ENCODE data around the gene SMYD1. TPM values are rescaled to one million over a fixed set of nuclear protein-coding genes. Genes with fewer than 3 reads are reported as not detected.

The SMYD1 gene
- polyA plus RNA-seq, 1 donor from 2014 or later: not detected

GRCh38 chr2:88098558-88098900 is 30.9 kb downstream of the SMYD1 start:
- H3K27ac ChIP-seq (ENCODE audit: low read length): no peak overlapping the region
- no peaks in the 10 kb centered on the region for H3K9me3 ChIP-seq (ENCODE audit: low read length)
- H3K9me2 ChIP-seq (ENCODE audit: insufficient read depth, low read length): no peaks in the 10 kb centered on the region
- H3K4me3 ChIP-seq (ENCODE audit: low read length): no peak overlapping the region
- no peaks in the 10 kb centered on the region for H3K79me2 ChIP-seq (replicated peaks; ENCODE audit: insufficient read depth, low read length)
- H3K27me3 ChIP-seq (ENCODE audit: insufficient read depth, low read depth, low read length): no peaks in the 10 kb centered on the region
- no peak overlapping the region for H2AFZ ChIP-seq (ENCODE audit: low read depth, low read length)
- no peaks in the 10 kb centered on the region for H3K36me3 ChIP-seq (ENCODE audit: insufficient read depth, low read length)
- H4K20me1 ChIP-seq (ENCODE audit: insufficient read depth): no peaks in the 10 kb centered on the region
- H3K4me2 ChIP-seq (ENCODE audit: low read length): no peak overlapping the region
- no peaks in the 10 kb centered on the region for H3F3A ChIP-seq (ENCODE audit: insufficient read depth, low read length, poor library complexity, severe bottlenecking)
- TF ChIP-seq RAD21 (conservative IDR thresholded peaks at IDR 0.05): no peak
- TF ChIP-seq TAF1 (IDR thresholded peaks at IDR 0.05; ENCODE audit: low read depth): no peak
- TF ChIP-seq POLR2AphosphoS5 (IDR thresholded peaks at IDR 0.05): no peak
- no peak for TF ChIP-seq SMC3 (conservative IDR thresholded peaks at IDR 0.05; ENCODE audit: poor library complexity)
- TF ChIP-seq, protein P1, sequence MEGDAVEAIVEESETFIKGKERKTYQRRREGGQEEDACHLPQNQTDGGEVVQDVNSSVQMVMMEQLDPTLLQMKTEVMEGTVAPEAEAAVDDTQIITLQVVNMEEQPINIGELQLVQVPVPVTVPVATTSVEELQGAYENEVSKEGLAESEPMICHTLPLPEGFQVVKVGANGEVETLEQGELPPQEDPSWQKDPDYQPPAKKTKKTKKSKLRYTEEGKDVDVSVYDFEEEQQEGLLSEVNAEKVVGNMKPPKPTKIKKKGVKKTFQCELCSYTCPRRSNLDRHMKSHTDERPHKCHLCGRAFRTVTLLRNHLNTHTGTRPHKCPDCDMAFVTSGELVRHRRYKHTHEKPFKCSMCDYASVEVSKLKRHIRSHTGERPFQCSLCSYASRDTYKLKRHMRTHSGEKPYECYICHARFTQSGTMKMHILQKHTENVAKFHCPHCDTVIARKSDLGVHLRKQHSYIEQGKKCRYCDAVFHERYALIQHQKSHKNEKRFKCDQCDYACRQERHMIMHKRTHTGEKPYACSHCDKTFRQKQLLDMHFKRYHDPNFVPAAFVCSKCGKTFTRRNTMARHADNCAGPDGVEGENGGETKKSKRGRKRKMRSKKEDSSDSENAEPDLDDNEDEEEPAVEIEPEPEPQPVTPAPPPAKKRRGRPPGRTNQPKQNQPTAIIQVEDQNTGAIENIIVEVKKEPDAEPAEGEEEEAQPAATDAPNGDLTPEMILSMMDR (IDR thresholded peaks at IDR 0.05; ENCODE audit: poor library complexity, severe bottlenecking): no peak
- TF ChIP-seq EP300 (conservative IDR thresholded peaks at IDR 0.05; ENCODE audit: poor library complexity, severe bottlenecking): no peak
- no peak for TF ChIP-seq EZH2 (IDR thresholded peaks at IDR 0.05; ENCODE audit: borderline replicate concordance, insufficient read depth, low read length, poor library complexity, severe bottlenecking)
- TF ChIP-seq MXI1 (conservative IDR thresholded peaks at IDR 0.05; ENCODE audit: poor library complexity, severe bottlenecking): no peak
- TF ChIP-seq, protein P2, sequence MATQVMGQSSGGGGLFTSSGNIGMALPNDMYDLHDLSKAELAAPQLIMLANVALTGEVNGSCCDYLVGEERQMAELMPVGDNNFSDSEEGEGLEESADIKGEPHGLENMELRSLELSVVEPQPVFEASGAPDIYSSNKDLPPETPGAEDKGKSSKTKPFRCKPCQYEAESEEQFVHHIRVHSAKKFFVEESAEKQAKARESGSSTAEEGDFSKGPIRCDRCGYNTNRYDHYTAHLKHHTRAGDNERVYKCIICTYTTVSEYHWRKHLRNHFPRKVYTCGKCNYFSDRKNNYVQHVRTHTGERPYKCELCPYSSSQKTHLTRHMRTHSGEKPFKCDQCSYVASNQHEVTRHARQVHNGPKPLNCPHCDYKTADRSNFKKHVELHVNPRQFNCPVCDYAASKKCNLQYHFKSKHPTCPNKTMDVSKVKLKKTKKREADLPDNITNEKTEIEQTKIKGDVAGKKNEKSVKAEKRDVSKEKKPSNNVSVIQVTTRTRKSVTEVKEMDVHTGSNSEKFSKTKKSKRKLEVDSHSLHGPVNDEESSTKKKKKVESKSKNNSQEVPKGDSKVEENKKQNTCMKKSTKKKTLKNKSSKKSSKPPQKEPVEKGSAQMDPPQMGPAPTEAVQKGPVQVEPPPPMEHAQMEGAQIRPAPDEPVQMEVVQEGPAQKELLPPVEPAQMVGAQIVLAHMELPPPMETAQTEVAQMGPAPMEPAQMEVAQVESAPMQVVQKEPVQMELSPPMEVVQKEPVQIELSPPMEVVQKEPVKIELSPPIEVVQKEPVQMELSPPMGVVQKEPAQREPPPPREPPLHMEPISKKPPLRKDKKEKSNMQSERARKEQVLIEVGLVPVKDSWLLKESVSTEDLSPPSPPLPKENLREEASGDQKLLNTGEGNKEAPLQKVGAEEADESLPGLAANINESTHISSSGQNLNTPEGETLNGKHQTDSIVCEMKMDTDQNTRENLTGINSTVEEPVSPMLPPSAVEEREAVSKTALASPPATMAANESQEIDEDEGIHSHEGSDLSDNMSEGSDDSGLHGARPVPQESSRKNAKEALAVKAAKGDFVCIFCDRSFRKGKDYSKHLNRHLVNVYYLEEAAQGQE (IDR thresholded peaks at IDR 0.05; ENCODE audit: borderline replicate concordance): no peak
- no peak overlapping the region for H3K9ac ChIP-seq (ENCODE audit: low read length)

DNA sequence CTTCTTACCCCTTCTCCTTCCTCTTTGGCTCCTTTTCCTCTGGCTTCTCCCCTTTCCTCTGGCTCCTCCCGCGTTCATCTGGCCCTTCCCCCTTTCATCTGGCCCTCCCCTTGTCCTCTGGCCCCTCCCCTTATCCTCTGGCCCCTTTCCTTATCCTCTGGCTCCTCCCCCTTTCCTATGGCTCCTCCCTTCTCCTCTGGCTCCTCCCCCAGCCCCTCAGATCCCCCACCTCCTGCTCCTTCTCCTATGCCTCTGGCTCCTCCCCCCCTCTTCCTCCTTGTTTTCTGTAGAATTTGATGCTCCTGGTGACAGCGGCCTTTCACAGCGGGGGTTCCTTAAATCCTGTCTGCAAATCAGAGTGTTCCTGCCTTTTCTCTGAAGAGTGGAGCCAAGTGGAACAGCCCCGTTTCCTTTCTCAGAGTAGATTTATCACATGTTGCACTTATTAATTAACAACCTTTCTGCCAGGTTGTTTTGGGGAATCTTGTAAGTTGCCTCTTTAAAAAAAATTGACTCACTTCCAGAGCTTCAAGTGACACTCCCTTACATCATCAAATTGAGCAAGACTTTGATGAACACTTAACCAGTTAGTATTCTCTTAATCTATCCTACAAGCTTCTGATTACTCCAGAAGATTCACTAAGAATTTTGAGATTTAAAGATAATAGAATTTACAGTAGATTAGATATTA is 32.3 kb downstream of the SMYD1 start:
- Histone ChIP-seq H3K4me2 (ENCODE audit: low read length) (no peak overlapping the region), H3K9ac (ENCODE audit: low read length) (no peak overlapping the region), H3K9me3 (ENCODE audit: low read length) (no peaks in the 10 kb centered on the region), H3K79me2 (replicated peaks; ENCODE audit: insufficient read depth, low read length) (no peaks in the 10 kb centered on the region), H3K27me3 (ENCODE audit: insufficient read depth, low read depth, low read length) (no peaks in the 10 kb centered on the region), H2AFZ (ENCODE audit: low read depth, low read length) (no peak overlapping the region), H3K27ac (ENCODE audit: low read length) (no peak overlapping the region), H3K4me3 (ENCODE audit: low read length) (no peak overlapping the region), H3F3A (ENCODE audit: insufficient read depth, low read length, poor library complexity, severe bottlenecking) (no peaks in the 10 kb centered on the region), H3K36me3 (ENCODE audit: insufficient read depth, low read length) (no peaks in the 10 kb centered on the region), H4K20me1 (ENCODE audit: insufficient read depth) (no peaks in the 10 kb centered on the region), H3K9me2 (ENCODE audit: insufficient read depth, low read length) (no peaks in the 10 kb centered on the region)
- TF ChIP-seq RAD21 (conservative IDR thresholded peaks at IDR 0.05): no peak
- no peak for TF ChIP-seq TAF1 (IDR thresholded peaks at IDR 0.05; ENCODE audit: low read depth)
- TF ChIP-seq, protein P1 (IDR thresholded peaks at IDR 0.05; ENCODE audit: poor library complexity, severe bottlenecking): no peak
- TF ChIP-seq SMC3 (conservative IDR thresholded peaks at IDR 0.05; ENCODE audit: poor library complexity): no peak
- no peak for TF ChIP-seq POLR2AphosphoS5 (IDR thresholded peaks at IDR 0.05)
- TF ChIP-seq, protein P2 (IDR thresholded peaks at IDR 0.05; ENCODE audit: borderline replicate concordance): no peak
- TF ChIP-seq EZH2 (IDR thresholded peaks at IDR 0.05; ENCODE audit: borderline replicate concordance, insufficient read depth, low read length, poor library complexity, severe bottlenecking): no peak
- TF ChIP-seq EP300 (conservative IDR thresholded peaks at IDR 0.05; ENCODE audit: poor library complexity, severe bottlenecking): no peak
- no peak for TF ChIP-seq MXI1 (conservative IDR thresholded peaks at IDR 0.05; ENCODE audit: poor library complexity, severe bottlenecking)

All from neural cell (in vitro differentiated cells).